ENCODE data around the gene PRPF6.

DNA sequence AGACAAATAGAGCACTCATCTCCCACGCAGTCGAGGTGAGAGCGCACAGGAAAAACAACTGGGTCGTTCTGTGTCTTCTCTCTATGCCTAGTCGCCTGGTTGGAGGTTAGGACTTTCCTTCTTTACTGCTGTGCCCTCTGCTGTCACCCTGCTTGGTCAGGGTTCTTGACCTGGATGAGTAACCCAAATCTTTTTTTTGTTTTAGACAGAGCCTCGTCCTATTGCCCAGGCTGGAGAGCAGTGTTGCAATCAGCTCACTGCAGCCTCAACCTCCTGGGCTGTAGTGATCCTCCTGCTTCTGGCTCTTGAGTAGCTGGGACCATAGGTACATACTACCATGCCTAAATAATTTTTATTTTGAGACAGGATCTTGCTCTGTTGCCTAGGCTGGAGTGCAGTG lies 24.5 kb downstream of the PRPF6 start:
- TF ChIP-seq, protein P1, sequence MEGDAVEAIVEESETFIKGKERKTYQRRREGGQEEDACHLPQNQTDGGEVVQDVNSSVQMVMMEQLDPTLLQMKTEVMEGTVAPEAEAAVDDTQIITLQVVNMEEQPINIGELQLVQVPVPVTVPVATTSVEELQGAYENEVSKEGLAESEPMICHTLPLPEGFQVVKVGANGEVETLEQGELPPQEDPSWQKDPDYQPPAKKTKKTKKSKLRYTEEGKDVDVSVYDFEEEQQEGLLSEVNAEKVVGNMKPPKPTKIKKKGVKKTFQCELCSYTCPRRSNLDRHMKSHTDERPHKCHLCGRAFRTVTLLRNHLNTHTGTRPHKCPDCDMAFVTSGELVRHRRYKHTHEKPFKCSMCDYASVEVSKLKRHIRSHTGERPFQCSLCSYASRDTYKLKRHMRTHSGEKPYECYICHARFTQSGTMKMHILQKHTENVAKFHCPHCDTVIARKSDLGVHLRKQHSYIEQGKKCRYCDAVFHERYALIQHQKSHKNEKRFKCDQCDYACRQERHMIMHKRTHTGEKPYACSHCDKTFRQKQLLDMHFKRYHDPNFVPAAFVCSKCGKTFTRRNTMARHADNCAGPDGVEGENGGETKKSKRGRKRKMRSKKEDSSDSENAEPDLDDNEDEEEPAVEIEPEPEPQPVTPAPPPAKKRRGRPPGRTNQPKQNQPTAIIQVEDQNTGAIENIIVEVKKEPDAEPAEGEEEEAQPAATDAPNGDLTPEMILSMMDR (conservative IDR thresholded peaks at IDR 0.05; ENCODE audit: low read length), result no peak
- TF ChIP-seq EZH2phosphoT487 (IDR thresholded peaks at IDR 0.05; ENCODE audit: borderline replicate concordance), result no peak

Data from Loucy (cell line).